ENCODE measurements around the gene UPK3BL2. TPM values are rescaled to one million over a fixed set of nuclear protein-coding genes. Genes with fewer than 3 reads are reported as not detected.
"Not testable (repeated sequence)": the region's sequence is repeated elsewhere in the genome, so short reads cannot be mapped to it uniquely, and the experiment has no call there.

Gene UPK3BL2
- total RNA-seq, 1 experiment from 2014 or later: 4.6 TPM

GRCh38 chr7:102589857-102590256, 46.4 kb upstream of the UPK3BL2 start:
- not testable (repeated sequence) for H2AK5ac ChIP-seq (ENCODE audit: insufficient read length, low read length); H3K4me3 Mint-ChIP-seq; H2BK5ac ChIP-seq (ENCODE audit: insufficient read length, low read length); H3K23me2 ChIP-seq (ENCODE audit: insufficient read length, low read depth, low read length, poor library complexity, severe bottlenecking); H4K5ac ChIP-seq (ENCODE audit: insufficient read length, low read depth, low read length); H3K9me3 Mint-ChIP-seq; H3K56ac ChIP-seq (ENCODE audit: insufficient read length, low read depth, low read length); H4K91ac ChIP-seq (ENCODE audit: insufficient read length, low read depth, low read length); H3K27ac Mint-ChIP-seq; H3K79me1 ChIP-seq (ENCODE audit: insufficient read depth, low read depth, low read length, poor library complexity, severe bottlenecking); H3K4me1 Mint-ChIP-seq; H3K4me2 ChIP-seq (ENCODE audit: insufficient read depth, insufficient read length, low read length); H3K14ac ChIP-seq (ENCODE audit: insufficient read depth, low read length); H2BK12ac ChIP-seq (ENCODE audit: insufficient read length, low read depth, low read length); H3K36me3 Mint-ChIP-seq (ENCODE audit: insufficient read depth in 1 of 3, low read depth in 3 of 3); H4K20me1 ChIP-seq (ENCODE audit: control insufficient read depth, insufficient read depth, insufficient read length); H3K23ac ChIP-seq (ENCODE audit: insufficient read length, low read depth, low read length); H3K27me3 Mint-ChIP-seq (ENCODE audit: low read depth); H2AFZ ChIP-seq (ENCODE audit: low read length); H3K4me1 ChIP-seq (ENCODE audit: insufficient read depth, low read length); H3K9ac ChIP-seq (ENCODE audit: extremely low read depth, insufficient read length, low read length); H2BK15ac ChIP-seq (ENCODE audit: low read depth, low read length); H2BK120ac ChIP-seq (ENCODE audit: low read depth, low read length, poor library complexity, severe bottlenecking); H3K27me3 ChIP-seq (ENCODE audit: insufficient read depth, low read length); H3K4ac ChIP-seq (ENCODE audit: low read depth, low read length); H3T11ph ChIP-seq (ENCODE audit: low read length); H3K79me2 ChIP-seq (ENCODE audit: insufficient read depth, low read length); H3K9me3 ChIP-seq (ENCODE audit: control insufficient read depth, low read depth, low read length); H3K18ac ChIP-seq (ENCODE audit: insufficient read length, low read depth, low read length); H2BK20ac ChIP-seq (ENCODE audit: low read depth, low read length, poor library complexity, severe bottlenecking); DNase-seq; H4K8ac ChIP-seq (replicated peaks; ENCODE audit: insufficient read length, low read depth, low read length); H3K27ac ChIP-seq (ENCODE audit: insufficient read length, low read depth, low read length)
- WGBS (ENCODE audit: extremely low coverage, insufficient read length, low lambda C conversion rate): no CpG with 5 or more reads among the region's 9 CpGs

DNA sequence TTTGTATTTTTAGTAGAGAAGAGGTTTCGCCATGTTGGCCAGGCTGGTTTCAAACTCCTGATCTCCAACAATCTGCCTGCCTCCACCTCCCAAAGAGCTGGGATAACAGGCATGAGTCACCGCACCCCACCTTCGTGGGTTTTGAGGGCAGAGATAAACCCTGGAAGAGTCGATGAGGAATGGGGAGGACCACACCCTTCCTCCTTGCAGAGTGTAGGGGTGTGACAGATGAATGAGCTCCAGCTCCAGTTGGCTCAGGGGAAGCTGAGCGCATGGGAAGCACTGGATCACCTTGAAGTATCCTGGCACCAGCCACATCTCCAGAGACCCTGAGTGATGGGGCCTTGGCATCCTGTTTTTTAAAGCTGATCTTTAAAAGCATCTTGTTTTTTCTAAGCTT, 40.0 kb upstream of the UPK3BL2 start:
- H4K20me1 ChIP-seq (ENCODE audit: control insufficient read depth, insufficient read depth, insufficient read length); H3K79me1 ChIP-seq (ENCODE audit: insufficient read depth, low read depth, low read length, poor library complexity, severe bottlenecking); H4K5ac ChIP-seq (ENCODE audit: insufficient read length, low read depth, low read length); H3K4ac ChIP-seq (ENCODE audit: low read depth, low read length); H3K4me1 Mint-ChIP-seq; H3K27me3 Mint-ChIP-seq (ENCODE audit: low read depth); H3K56ac ChIP-seq (ENCODE audit: insufficient read length, low read depth, low read length); H3K27ac Mint-ChIP-seq; H2AK5ac ChIP-seq (ENCODE audit: insufficient read length, low read length); H2BK120ac ChIP-seq (ENCODE audit: low read depth, low read length, poor library complexity, severe bottlenecking); H2AFZ ChIP-seq (ENCODE audit: low read length); H3K14ac ChIP-seq (ENCODE audit: insufficient read depth, low read length); H2BK5ac ChIP-seq (ENCODE audit: insufficient read length, low read length); H4K91ac ChIP-seq (ENCODE audit: insufficient read length, low read depth, low read length); H3K79me2 ChIP-seq (ENCODE audit: insufficient read depth, low read length); H3K23ac ChIP-seq (ENCODE audit: insufficient read length, low read depth, low read length); H3K9ac ChIP-seq (ENCODE audit: extremely low read depth, insufficient read length, low read length); H2BK20ac ChIP-seq (ENCODE audit: low read depth, low read length, poor library complexity, severe bottlenecking); H3K27me3 ChIP-seq (ENCODE audit: insufficient read depth, low read length); H3K36me3 Mint-ChIP-seq (ENCODE audit: insufficient read depth in 1 of 3, low read depth in 3 of 3); H3K23me2 ChIP-seq (ENCODE audit: insufficient read length, low read depth, low read length, poor library complexity, severe bottlenecking); H4K8ac ChIP-seq (replicated peaks; ENCODE audit: insufficient read length, low read depth, low read length); H2BK15ac ChIP-seq (ENCODE audit: low read depth, low read length); H2BK12ac ChIP-seq (ENCODE audit: insufficient read length, low read depth, low read length); DNase-seq; H3K18ac ChIP-seq (ENCODE audit: insufficient read length, low read depth, low read length); H3T11ph ChIP-seq (ENCODE audit: low read length); H3K4me1 ChIP-seq (ENCODE audit: insufficient read depth, low read length); H3K9me3 Mint-ChIP-seq; H3K27ac ChIP-seq (ENCODE audit: insufficient read length, low read depth, low read length); H3K4me3 Mint-ChIP-seq; H3K9me3 ChIP-seq (ENCODE audit: control insufficient read depth, low read depth, low read length); H3K4me2 ChIP-seq (ENCODE audit: insufficient read depth, insufficient read length, low read length): not testable (repeated sequence)
- no CpG with 5 or more reads among the region's 5 CpGs for WGBS (ENCODE audit: extremely low coverage, insufficient read length, low lambda C conversion rate)

All from H9 (cell line).